Endometrium (tissue), 2 donors: ENCODE results near the gene GRK3.
A peak's percentile ranks its signal among the peaks of the same experiment; 100 is the strongest.
"Not testable (repeated sequence)": the region's sequence is repeated elsewhere in the genome, so short reads cannot be mapped to it uniquely, and the experiment has no call there.

ENCODE experiments used
- FAIRE-seq: peaks from 2 replicates; lab custom pipeline; 2012; peaks lifted over from hg19 to GRCh38; lab: Jason Lieb, UNC
- donor health status: control.
- donor health status: control.

Gene GRK3

GRCh38 chr22:25698978-25699377, 134.5 kb downstream of the GRK3 start:
- FAIRE-seq = no peak

- FAIRE-seq = peak; percentile 26
Observed at GRCh38 chr22:25701056-25701780, 136.7 kb downstream of the GRK3 start.

- peak; percentile 96 for FAIRE-seq
Observed at GRCh38 chr22:25702040-25702439, 137.6 kb downstream of the GRK3 start.

- FAIRE-seq = no peak
Observed at GRCh38 chr22:25702571-25703167, 138.2 kb downstream of the GRK3 start.

- no peak for FAIRE-seq
Observed at GRCh38 chr22:25704701-25705100, 140.2 kb downstream of the GRK3 start.

- no peak for FAIRE-seq
Observed at GRCh38 chr22:25706197-25706596, 141.7 kb downstream of the GRK3 start.

- not testable (repeated sequence) for FAIRE-seq
Observed at GRCh38 chr22:25708430-25708829, 144.0 kb downstream of the GRK3 start.

GRCh38 chr22:25709758-25710157, 145.3 kb downstream of the GRK3 start:
- no peak for FAIRE-seq

GRCh38 chr22:25710501-25710900, 146.0 kb downstream of the GRK3 start:
- no peak for FAIRE-seq

- no peak for FAIRE-seq
Observed at GRCh38 chr22:25711491-25711890, 147.0 kb downstream of the GRK3 start.

GRCh38 chr22:25712661-25713400, 148.4 kb downstream of the GRK3 start:
- FAIRE-seq = no peak

- no peak for FAIRE-seq
Observed at GRCh38 chr22:25714070-25714469, 149.6 kb downstream of the GRK3 start.

GRCh38 chr22:25714739-25715138, 150.3 kb downstream of the GRK3 start:
- no peak for FAIRE-seq

- FAIRE-seq = no peak
Observed at GRCh38 chr22:25716637-25717036, 152.2 kb downstream of the GRK3 start.

GRCh38 chr22:25718135-25718840, 153.8 kb downstream of the GRK3 start:
- no peak for FAIRE-seq

GRCh38 chr22:25722223-25722622, 157.7 kb downstream of the GRK3 start:
- FAIRE-seq = no peak

- FAIRE-seq = no peak
Observed at GRCh38 chr22:25722626-25723025, 158.2 kb downstream of the GRK3 start.

- no peak for FAIRE-seq
Observed at GRCh38 chr22:25726241-25726640, 161.8 kb downstream of the GRK3 start.

- FAIRE-seq = no peak
Observed at GRCh38 chr22:25728071-25728470, 163.6 kb downstream of the GRK3 start.

- FAIRE-seq = no peak
Observed at GRCh38 chr22:25729016-25729995, 164.8 kb downstream of the GRK3 start.

GRCh38 chr22:25735650-25736049, 171.2 kb downstream of the GRK3 start:
- FAIRE-seq = no peak
